ENCODE measurements around the gene PRPSAP2. TPM values are rescaled to one million over a fixed set of nuclear protein-coding genes. Genes with fewer than 3 reads are reported as not detected.

Gene PRPSAP2
- total RNA-seq, 1 donor from 2014 or later: 36.9 TPM

- DNase-seq (ENCODE audit: low read depth): no peak
- TF ChIP-seq CTCF (IDR thresholded peaks at IDR 0.05; ENCODE audit: insufficient read depth, low read length, severe bottlenecking): no peak
- Histone ChIP-seq H3K36me3 (ENCODE audit: control insufficient read depth, insufficient read depth, low read length) (peaks cover 12% of the 10 kb centered on the region), H3K27me3 (ENCODE audit: control insufficient read depth, insufficient read depth, low read length) (no peaks in the 10 kb centered on the region), H3K4me3 (ENCODE audit: low read depth, low read length) (no peak overlapping the region)
- FAIRE-seq: no peak
These were observed 74.6 kb downstream of the PRPSAP2 start for GRCh38 chr17:18932360-18933055.

- Histone ChIP-seq H3K27me3 (ENCODE audit: control insufficient read depth, insufficient read depth, low read length) (no peaks in the 10 kb centered on the region), H3K4me3 (ENCODE audit: low read depth, low read length) (no peak overlapping the region), H3K36me3 (ENCODE audit: control insufficient read depth, insufficient read depth, low read length) (peaks cover 11% of the 10 kb centered on the region)
- no peak for DNase-seq (ENCODE audit: low read depth)
- TF ChIP-seq CTCF (IDR thresholded peaks at IDR 0.05; ENCODE audit: insufficient read depth, low read length, severe bottlenecking): no peak
- FAIRE-seq: no peak
These were observed 75.4 kb downstream of the PRPSAP2 start for GRCh38 chr17:18933102-18934058.

GRCh38 chr17:18937981-18938691, 80.2 kb downstream of the PRPSAP2 start:
- Histone ChIP-seq H3K4me3 (ENCODE audit: low read depth, low read length) (no peak overlapping the region), H3K36me3 (ENCODE audit: control insufficient read depth, insufficient read depth, low read length) (no peaks in the 10 kb centered on the region), H3K27me3 (ENCODE audit: control insufficient read depth, insufficient read depth, low read length) (no peaks in the 10 kb centered on the region)
- FAIRE-seq (no peak), DNase-seq (ENCODE audit: low read depth) (no peak)
- TF ChIP-seq CTCF (IDR thresholded peaks at IDR 0.05; ENCODE audit: insufficient read depth, low read length, severe bottlenecking): no peak

GRCh38 chr17:18938692-18939023, 80.7 kb downstream of the PRPSAP2 start:
- Histone ChIP-seq H3K27me3 (ENCODE audit: control insufficient read depth, insufficient read depth, low read length) (no peaks in the 10 kb centered on the region), H3K36me3 (ENCODE audit: control insufficient read depth, insufficient read depth, low read length) (no peaks in the 10 kb centered on the region), H3K4me3 (ENCODE audit: low read depth, low read length) (no peak overlapping the region)
- FAIRE-seq (no peak), DNase-seq (ENCODE audit: low read depth) (no peak)
- TF ChIP-seq CTCF (IDR thresholded peaks at IDR 0.05; ENCODE audit: insufficient read depth, low read length, severe bottlenecking): no peak

GRCh38 chr17:18944646-18945045, 86.7 kb downstream of the PRPSAP2 start:
- no peak for FAIRE-seq
- Histone ChIP-seq H3K27me3 (ENCODE audit: control insufficient read depth, insufficient read depth, low read length) (no peaks in the 10 kb centered on the region), H3K4me3 (ENCODE audit: low read depth, low read length) (no peak overlapping the region), H3K36me3 (ENCODE audit: control insufficient read depth, insufficient read depth, low read length) (no peaks in the 10 kb centered on the region)
- TF ChIP-seq CTCF (IDR thresholded peaks at IDR 0.05; ENCODE audit: insufficient read depth, low read length, severe bottlenecking): no peak
- no peak for DNase-seq (ENCODE audit: low read depth)

All from bronchial epithelial cell (primary cell).